HK-2 (cell line): ENCODE results near the gene CNIH2.
A peak's percentile ranks its signal among the peaks of the same experiment; 100 is the strongest.
"Not testable (repeated sequence)": the region's sequence is repeated elsewhere in the genome, so short reads cannot be mapped to it uniquely, and the experiment has no call there.

Source experiments
- DNase-seq: peaks from one replicate; pipeline ENCODE4 v3.0.0-alpha.2; 2018; ENCODE audit not compliant: unreplicated experiment

The CNIH2 gene

GRCh38 chr11:66291303-66291705, 13.3 kb downstream of the CNIH2 start:
- DNase-seq = no peak

GRCh38 chr11:66291706-66292542, 13.9 kb downstream of the CNIH2 start, which contains the start of gene TMEM151A:
TMEM151A (plus strand) TSS chr11:66291894; CDS start chr11:66292014, 120 bp downstream.
- no peak for DNase-seq

GRCh38 chr11:66292543-66293332, 14.8 kb downstream of the CNIH2 start:
- DNase-seq = no peak

- DNase-seq = no peak
Measured at GRCh38 chr11:66293352-66293751, 15.4 kb downstream of the CNIH2 start.

- DNase-seq = no peak
Measured at GRCh38 chr11:66293777-66294625, 16.0 kb downstream of the CNIH2 start.

GRCh38 chr11:66294626-66295620, 16.9 kb downstream of the CNIH2 start:
- DNase-seq = no peak

GRCh38 chr11:66297610-66298009, 19.6 kb downstream of the CNIH2 start:
- no peak for DNase-seq

GRCh38 chr11:66299186-66299585, 21.2 kb downstream of the CNIH2 start:
- DNase-seq = no peak

- DNase-seq = no peak
Measured at GRCh38 chr11:66302656-66303055, 24.7 kb downstream of the CNIH2 start.

- DNase-seq = no peak
Measured at GRCh38 chr11:66309475-66309874, 31.5 kb downstream of the CNIH2 start.

GRCh38 chr11:66310324-66310723, 32.3 kb downstream of the CNIH2 start:
- no peak for DNase-seq

- DNase-seq = not testable (repeated sequence)
Measured at GRCh38 chr11:66310803-66311440, 32.9 kb downstream of the CNIH2 start.

GRCh38 chr11:66311470-66311964, 33.5 kb downstream of the CNIH2 start:
- DNase-seq = no peak

GRCh38 chr11:66311965-66312548, 34.1 kb downstream of the CNIH2 start:
- DNase-seq = peak; percentile 76

GRCh38 chr11:66312549-66313320, 34.8 kb downstream of the CNIH2 start:
- DNase-seq = peak; percentile 97

GRCh38 chr11:66313321-66314185, 35.6 kb downstream of the CNIH2 start:
- DNase-seq = no peak

GRCh38 chr11:66314186-66314501, 36.2 kb downstream of the CNIH2 start:
- no peak for DNase-seq
